KMS-11 (cell line): Measurements from ENCODE around the gene KIAA0319L.

Source experiments
- H2AFZ ChIP-seq: fragments of 200-600 bp; sonication (generic); 2 replicates; pipeline ENCODE4 v1.6.1; 2016; ENCODE audit warnings: antibody characterized with exemption, mixed run types, low read depth
- H3K27ac ChIP-seq: fragments of 200-600 bp; sonication (generic); 2 replicates; pipeline ENCODE4 v1.6.1; 2016; ENCODE audit warnings: mild to moderate bottlenecking, mixed run types
- H3K27me3 ChIP-seq: fragments of 200-600 bp; sonication (generic); 2 replicates; pipeline ENCODE4 v1.6.1; 2017; ENCODE audit warnings: mild to moderate bottlenecking, low read depth, mixed run types, moderate library complexity; ENCODE audit not compliant: insufficient read depth
- H3K36me3 ChIP-seq: fragments of 200-600 bp; sonication (generic); 2 replicates; pipeline ENCODE4 v1.6.1; 2017; ENCODE audit warnings: mild to moderate bottlenecking, mixed run types; ENCODE audit not compliant: insufficient read depth
- H3K4me1 ChIP-seq: fragments of 200-600 bp; sonication (generic); 2 replicates; pipeline ENCODE4 v1.6.1; 2016; ENCODE audit warnings: mild to moderate bottlenecking, low read depth, mixed run types; ENCODE audit not compliant: poor library complexity, severe bottlenecking
- H3K4me2 ChIP-seq: fragments of 200-600 bp; sonication (generic); 2 replicates; pipeline ENCODE4 v1.7.0; 2016; ENCODE audit warnings: mild to moderate bottlenecking, mixed run types
- H3K4me3 ChIP-seq: fragments of 200-600 bp; sonication (generic); IDR thresholded peaks from 2 replicates; pipeline ENCODE4 v1.6.1; 2017; ENCODE audit warnings: low read depth, low read length, mixed read lengths; ENCODE audit not compliant: insufficient read depth
- H3K79me2 ChIP-seq: fragments of 200-600 bp; sonication (generic); 2 replicates; pipeline ENCODE4 v1.6.1; 2016; ENCODE audit warnings: low read depth, mixed run types; ENCODE audit not compliant: insufficient read depth
- H3K9ac ChIP-seq: fragments of 200-600 bp; sonication (generic); 2 replicates; pipeline ENCODE4 v1.6.1; 2016; ENCODE audit warnings: mild to moderate bottlenecking, mixed run types
- H4K20me1 ChIP-seq: fragments of 200-600 bp; sonication (generic); 2 replicates; pipeline ENCODE4 v1.6.1; 2016; ENCODE audit warnings: mild to moderate bottlenecking, mixed run types; ENCODE audit not compliant: insufficient read depth
- TF ChIP-seq, protein P1 (sequence below): fragments of 200-600 bp; sonication (generic); conservative IDR thresholded peaks from 2 replicates; pipeline ENCODE4 v1.6.1; 2017; ENCODE audit warnings: low read depth, mild to moderate bottlenecking, antibody characterized with exemption, low read length, moderate library complexity, mixed read lengths

Gene KIAA0319L

DNA sequence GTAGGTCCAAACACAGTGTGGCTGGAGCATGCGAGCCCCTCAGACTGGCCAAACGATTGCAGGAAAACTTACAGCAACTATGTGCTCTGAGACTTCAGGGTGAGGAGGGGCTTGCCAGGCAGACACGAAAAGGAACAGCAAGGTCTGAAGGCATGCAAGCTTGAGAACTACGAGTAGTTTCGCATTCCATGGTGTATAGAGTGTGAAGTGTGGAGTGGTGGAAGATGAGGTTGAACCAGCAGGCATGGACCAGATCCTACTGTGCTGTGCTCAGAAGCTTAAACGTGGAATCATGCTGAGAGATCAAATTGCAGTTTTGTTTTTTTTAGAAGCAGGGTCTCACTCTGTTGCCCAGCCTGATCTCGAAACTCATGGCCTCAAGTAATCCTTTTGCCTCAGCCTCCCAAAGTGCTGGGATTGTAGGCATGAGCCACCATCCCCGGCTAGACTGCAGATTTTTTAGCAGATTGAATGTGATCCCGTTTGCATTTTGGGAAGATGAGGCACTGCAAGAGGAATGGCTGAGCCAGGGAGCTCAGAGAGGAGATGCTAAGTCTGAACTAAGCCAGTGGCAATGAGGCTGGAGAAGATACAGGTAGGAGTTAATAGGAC is 10.8 kb upstream of the KIAA0319L start:
- H3K4me3 ChIP-seq, result no peak overlapping the region
- no peaks in the 10 kb centered on the region for H3K4me1 ChIP-seq
- H3K36me3 ChIP-seq, result no peaks in the 10 kb centered on the region
- H3K27me3 ChIP-seq, result no peaks in the 10 kb centered on the region
- H4K20me1 ChIP-seq, result no peaks in the 10 kb centered on the region
- no peak overlapping the region for H3K9ac ChIP-seq
- no peak overlapping the region for H2AFZ ChIP-seq
- no peak overlapping the region for H3K27ac ChIP-seq
- H3K79me2 ChIP-seq, result no peaks in the 10 kb centered on the region
- TF ChIP-seq, protein P1, sequence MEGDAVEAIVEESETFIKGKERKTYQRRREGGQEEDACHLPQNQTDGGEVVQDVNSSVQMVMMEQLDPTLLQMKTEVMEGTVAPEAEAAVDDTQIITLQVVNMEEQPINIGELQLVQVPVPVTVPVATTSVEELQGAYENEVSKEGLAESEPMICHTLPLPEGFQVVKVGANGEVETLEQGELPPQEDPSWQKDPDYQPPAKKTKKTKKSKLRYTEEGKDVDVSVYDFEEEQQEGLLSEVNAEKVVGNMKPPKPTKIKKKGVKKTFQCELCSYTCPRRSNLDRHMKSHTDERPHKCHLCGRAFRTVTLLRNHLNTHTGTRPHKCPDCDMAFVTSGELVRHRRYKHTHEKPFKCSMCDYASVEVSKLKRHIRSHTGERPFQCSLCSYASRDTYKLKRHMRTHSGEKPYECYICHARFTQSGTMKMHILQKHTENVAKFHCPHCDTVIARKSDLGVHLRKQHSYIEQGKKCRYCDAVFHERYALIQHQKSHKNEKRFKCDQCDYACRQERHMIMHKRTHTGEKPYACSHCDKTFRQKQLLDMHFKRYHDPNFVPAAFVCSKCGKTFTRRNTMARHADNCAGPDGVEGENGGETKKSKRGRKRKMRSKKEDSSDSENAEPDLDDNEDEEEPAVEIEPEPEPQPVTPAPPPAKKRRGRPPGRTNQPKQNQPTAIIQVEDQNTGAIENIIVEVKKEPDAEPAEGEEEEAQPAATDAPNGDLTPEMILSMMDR, result no peak
- H3K4me2 ChIP-seq, result no peak overlapping the region

DNA sequence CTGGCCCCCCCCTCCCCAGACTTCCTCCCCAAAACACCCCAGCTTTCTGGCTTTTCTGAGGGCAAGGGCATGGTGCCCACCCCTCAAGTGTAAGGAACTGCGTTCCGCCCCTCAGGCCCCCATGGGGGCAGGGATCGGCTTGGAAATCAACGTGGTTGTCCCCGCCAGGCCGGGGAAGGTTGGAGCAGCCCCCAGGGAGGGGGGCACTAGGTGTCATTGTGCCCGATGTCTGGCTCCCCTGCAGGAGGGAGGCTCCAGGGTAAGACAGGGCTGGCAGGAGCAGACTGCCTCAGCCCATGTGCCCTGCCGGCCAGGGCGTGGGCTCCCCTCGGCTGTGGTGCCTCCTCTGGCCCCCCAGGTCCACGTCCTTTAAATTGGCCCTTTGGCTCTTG is 8.5 kb upstream of the KIAA0319L start:
- Histone ChIP-seq H2AFZ (no peak overlapping the region), H3K4me3 (no peak overlapping the region), H3K36me3 (no peaks in the 10 kb centered on the region), H3K4me2 (no peak overlapping the region), H3K4me1 (no peaks in the 10 kb centered on the region), H3K27me3 (no peaks in the 10 kb centered on the region), H3K79me2 (no peaks in the 10 kb centered on the region), H4K20me1 (no peaks in the 10 kb centered on the region), H3K9ac (no peak overlapping the region), H3K27ac (no peak overlapping the region)
- TF ChIP-seq, protein P1, result no peak

DNA sequence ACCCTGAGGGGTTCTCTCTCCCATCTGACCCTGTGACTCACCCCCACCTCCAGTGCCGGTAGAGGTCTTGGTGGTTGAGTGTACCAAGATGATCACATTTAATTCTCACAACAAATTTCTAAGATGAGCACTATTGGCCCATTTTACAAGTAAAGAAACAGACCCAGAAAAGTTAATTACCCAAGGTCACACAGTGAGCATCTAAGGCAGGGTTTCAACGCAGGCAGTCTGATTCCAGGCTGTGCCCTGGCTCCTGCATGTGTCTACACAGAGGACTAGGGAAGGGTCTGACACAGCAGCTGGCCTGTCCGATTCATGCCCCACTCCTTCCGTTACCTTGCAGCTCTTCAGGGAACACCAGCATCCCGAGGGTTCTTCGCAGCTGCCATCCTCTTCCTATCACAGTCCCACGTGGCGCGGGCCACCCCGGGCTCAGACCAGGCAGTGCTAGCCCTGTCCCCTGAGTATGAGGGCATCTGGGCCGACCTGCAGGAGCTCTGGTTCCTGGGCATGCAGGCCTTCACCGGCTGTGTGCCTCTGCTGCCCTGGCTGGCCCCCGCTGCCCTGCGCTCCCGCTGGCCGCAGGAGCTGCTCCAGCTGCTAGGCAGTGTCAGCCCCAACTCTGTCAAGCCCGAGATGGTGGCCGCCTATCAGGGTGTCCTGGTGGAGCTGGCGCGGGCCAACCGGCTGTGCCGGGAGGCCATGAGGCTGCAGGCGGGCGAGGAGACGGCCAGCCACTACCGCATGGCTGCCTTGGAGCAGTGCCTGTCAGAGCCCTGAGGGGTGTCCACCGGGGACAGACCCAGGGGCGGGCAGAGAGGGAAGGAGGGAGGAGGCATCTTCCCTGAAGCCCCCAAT is 7.9 kb upstream of the KIAA0319L start:
- Histone ChIP-seq H3K79me2 (no peaks in the 10 kb centered on the region), H2AFZ (no peak overlapping the region), H4K20me1 (no peaks in the 10 kb centered on the region), H3K4me3 (no peak overlapping the region), H3K36me3 (no peaks in the 10 kb centered on the region), H3K4me2 (no peak overlapping the region), H3K4me1 (no peaks in the 10 kb centered on the region), H3K9ac (no peak overlapping the region), H3K27me3 (no peaks in the 10 kb centered on the region), H3K27ac (no peak overlapping the region)
- TF ChIP-seq, protein P1, result peak; percentile 24

DNA sequence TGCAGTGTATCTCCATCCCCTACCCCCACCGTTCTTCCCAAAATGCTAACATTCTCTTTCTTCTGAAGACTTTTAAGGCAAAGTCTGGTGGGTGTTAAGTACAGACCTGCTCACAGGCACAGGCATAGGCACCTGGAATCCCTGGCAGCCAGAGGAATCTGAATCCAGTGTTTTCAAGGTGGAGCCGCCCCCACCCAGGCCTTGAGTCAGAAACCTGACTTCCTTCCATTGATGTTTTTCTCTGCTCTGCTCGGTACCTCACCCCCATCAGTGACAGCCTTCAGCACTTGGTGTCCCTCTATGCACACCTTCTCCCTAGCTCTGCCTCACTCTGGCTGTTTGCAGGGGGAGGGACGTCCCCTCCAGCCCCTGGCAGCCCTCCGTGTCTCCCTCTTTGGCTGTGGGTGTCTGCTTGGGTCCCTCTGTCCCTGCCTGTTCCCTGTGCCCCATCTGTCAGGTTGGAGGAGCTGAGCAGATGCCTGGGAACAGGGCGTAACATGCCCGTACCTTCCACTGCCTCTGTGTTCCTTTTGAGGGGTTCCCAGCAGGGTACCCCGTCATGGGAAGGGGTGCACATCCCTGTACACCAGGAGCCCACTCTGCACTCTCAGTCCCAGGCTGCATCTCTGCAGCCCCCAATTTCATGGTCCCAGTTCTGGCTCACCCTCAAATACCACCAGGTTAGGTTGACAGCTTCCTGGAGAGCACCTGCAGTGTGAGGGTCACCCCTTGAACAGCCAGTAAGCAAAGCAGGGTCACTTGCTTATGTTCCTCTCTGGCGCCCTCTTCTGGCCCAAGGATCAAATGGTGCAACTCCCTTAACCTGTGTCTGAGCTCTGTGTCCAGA is 7.1 kb upstream of the KIAA0319L start:
- H3K27me3 ChIP-seq, result no peaks in the 10 kb centered on the region
- H3K4me1 ChIP-seq, result peaks cover 2% of the 10 kb centered on the region
- H2AFZ ChIP-seq, result no peak overlapping the region
- H3K4me2 ChIP-seq, result no peak overlapping the region
- no peaks in the 10 kb centered on the region for H3K79me2 ChIP-seq
- H3K27ac ChIP-seq, result no peak overlapping the region
- no peak overlapping the region for H3K4me3 ChIP-seq
- no peak overlapping the region for H3K9ac ChIP-seq
- TF ChIP-seq, protein P1, result peak; percentile 80
- no peaks in the 10 kb centered on the region for H4K20me1 ChIP-seq
- no peaks in the 10 kb centered on the region for H3K36me3 ChIP-seq
